HEK293 (cell line): ENCODE measurements around the gene MPG.

Experiments used
- CTCF ChIA-PET: fragments of 350-600 bp; formaldehyde crosslinking; extraction: SDS; loops from one replicate; lab custom pipeline; 2021; ENCODE audit warnings: antibody characterized with exemption; lab: Yijun Ruan, JAX
- POLR2A ChIA-PET: fragments of 300-600 bp; formaldehyde crosslinking; extraction: SDS; loops from one replicate; lab custom pipeline; 2020; ENCODE audit warnings: antibody characterized with exemption, inconsistent platforms; lab: Yijun Ruan, JAX
- H3K27ac ChIP-seq: fragments of 200-500 bp; sonication (Bioruptor generic); 2 replicates; pipeline ENCODE4 v1.5.1; 2014; ENCODE audit warnings: low read depth, low read length, control low read depth, inconsistent platforms; ENCODE audit errors: extremely low read depth
- H3K36me3 ChIP-seq, 2 experiments: fragments of 200-500 bp in 1 of 2; sonication (Bioruptor generic) in 1 of 2; 1 replicate in 1 of 2; 2 replicates in 1 of 2; pipeline ENCODE4 v1.5.1; 2014 to 2017; ENCODE audit warnings: inconsistent platforms in 2 of 2, low read length in 2 of 2; ENCODE audit not compliant: control insufficient read depth in 2 of 2, insufficient read depth in 1 of 2
- H3K4me1 ChIP-seq: fragments of 200-500 bp; sonication (Bioruptor generic); 2 replicates; pipeline ENCODE4 v1.5.1; 2014; ENCODE audit warnings: mild to moderate bottlenecking, low read length, inconsistent platforms; ENCODE audit not compliant: control insufficient read depth, insufficient read depth
- H3K4me3 ChIP-seq: 2 replicates; pipeline ENCODE4 v1.5.1; 2011; ENCODE audit warnings: low read depth, mild to moderate bottlenecking, control low read depth, low read length, moderate library complexity
- H3K9me3 ChIP-seq: fragments of 200-500 bp; sonication (Bioruptor generic); 2 replicates; pipeline ENCODE4 v1.5.1; 2014; ENCODE audit warnings: low read depth, low read length, inconsistent platforms; ENCODE audit not compliant: control insufficient read depth, insufficient read depth
- HIC1 ChIP-seq: fragments of 450-650 bp; formaldehyde crosslinking; IDR thresholded peaks from 2 replicates; pipeline ENCODE4 v1.5.1; 2016; ENCODE audit warnings: missing biosample characterization, missing genetic modification characterization
- HOXD13 ChIP-seq: sonication (generic); formaldehyde crosslinking; IDR thresholded peaks from 2 replicates; pipeline ENCODE4 v1.8.0; 2022; ENCODE audit warnings: missing genetic modification reagents, borderline replicate concordance
- REST ChIP-seq: fragments of 450-650 bp; formaldehyde crosslinking; IDR thresholded peaks from 2 replicates; pipeline ENCODE4 v1.5.1; 2016; ENCODE audit warnings: missing biosample characterization, missing genetic modification characterization
- TCF7L2 ChIP-seq: IDR thresholded peaks from 2 replicates; pipeline ENCODE4 v1.6.1; 2011; ENCODE audit warnings: low read depth, mild to moderate bottlenecking, inconsistent platforms, low read length, moderate library complexity, borderline replicate concordance
- ZBTB6 ChIP-seq: fragments of 450-650 bp; formaldehyde crosslinking; IDR thresholded peaks from 2 replicates; pipeline ENCODE4 v1.5.1; 2017; ENCODE audit warnings: missing biosample characterization, missing genetic modification characterization
- ZFP3 ChIP-seq: fragments of 450-650 bp; formaldehyde crosslinking; IDR thresholded peaks from 2 replicates; pipeline ENCODE4 v1.5.1; 2016; ENCODE audit warnings: low read depth, missing biosample characterization, missing genetic modification characterization
- ZIC2 ChIP-seq: fragments of 450-650 bp; formaldehyde crosslinking; IDR thresholded peaks from 2 replicates; pipeline ENCODE4 v1.5.1; 2016; ENCODE audit warnings: missing biosample characterization, missing genetic modification characterization
- ZNF26 ChIP-seq: fragments of 450-650 bp; formaldehyde crosslinking; IDR thresholded peaks from 2 replicates; pipeline ENCODE4 v1.5.1; 2016; ENCODE audit warnings: missing biosample characterization, missing genetic modification characterization
- ZNF394 ChIP-seq: fragments of 450-650 bp; formaldehyde crosslinking; IDR thresholded peaks from 2 replicates; pipeline ENCODE4 v1.5.1; 2016; ENCODE audit warnings: missing biosample characterization, missing genetic modification characterization, mild to moderate bottlenecking, moderate library complexity, borderline replicate concordance
- ZNF423 ChIP-seq: fragments of 450-650 bp; formaldehyde crosslinking; IDR thresholded peaks from 2 replicates; pipeline ENCODE4 v1.5.1; 2016; ENCODE audit warnings: missing biosample characterization, missing genetic modification characterization
- ZNF596 ChIP-seq: fragments of 450-650 bp; IDR thresholded peaks from 2 replicates; pipeline ENCODE4 v1.5.0; 2018; ENCODE audit warnings: missing biosample characterization, mild to moderate bottlenecking, missing genetic modification characterization, moderate library complexity
- ZNF626 ChIP-seq: fragments of 450-650 bp; sonication (Bioruptor Pico); formaldehyde crosslinking; IDR thresholded peaks from 2 replicates; pipeline ENCODE4 v1.5.1; 2018; ENCODE audit warnings: missing biosample characterization, missing genetic modification characterization, inconsistent platforms
- ZNF704 ChIP-seq: fragments of 450-650 bp; formaldehyde crosslinking; IDR thresholded peaks from 2 replicates; pipeline ENCODE4 v1.5.1; 2016; ENCODE audit warnings: missing biosample characterization, missing genetic modification characterization
- ZNF792 ChIP-seq: fragments of 450-650 bp; formaldehyde crosslinking; IDR thresholded peaks from 2 replicates; pipeline ENCODE4 v1.5.1; 2016; ENCODE audit warnings: missing biosample characterization, missing genetic modification characterization
- ZSCAN16 ChIP-seq: fragments of 450-650 bp; formaldehyde crosslinking; IDR thresholded peaks from 2 replicates; pipeline ENCODE4 v1.5.1; 2016; ENCODE audit warnings: missing biosample characterization, missing genetic modification characterization
- TF ChIP-seq, protein P1 (sequence below): fragments of 450-650 bp; formaldehyde crosslinking; IDR thresholded peaks from 2 replicates; pipeline ENCODE4 v1.5.1; 2016; ENCODE audit warnings: missing biosample characterization, missing genetic modification characterization, low read depth
- TF ChIP-seq, protein P2 (sequence below): fragments of 450-650 bp; formaldehyde crosslinking; conservative IDR thresholded peaks from 2 replicates; pipeline ENCODE4 v1.5.1; 2016; ENCODE audit warnings: low read depth, missing biosample characterization, missing genetic modification characterization

MPG gene

DNA sequence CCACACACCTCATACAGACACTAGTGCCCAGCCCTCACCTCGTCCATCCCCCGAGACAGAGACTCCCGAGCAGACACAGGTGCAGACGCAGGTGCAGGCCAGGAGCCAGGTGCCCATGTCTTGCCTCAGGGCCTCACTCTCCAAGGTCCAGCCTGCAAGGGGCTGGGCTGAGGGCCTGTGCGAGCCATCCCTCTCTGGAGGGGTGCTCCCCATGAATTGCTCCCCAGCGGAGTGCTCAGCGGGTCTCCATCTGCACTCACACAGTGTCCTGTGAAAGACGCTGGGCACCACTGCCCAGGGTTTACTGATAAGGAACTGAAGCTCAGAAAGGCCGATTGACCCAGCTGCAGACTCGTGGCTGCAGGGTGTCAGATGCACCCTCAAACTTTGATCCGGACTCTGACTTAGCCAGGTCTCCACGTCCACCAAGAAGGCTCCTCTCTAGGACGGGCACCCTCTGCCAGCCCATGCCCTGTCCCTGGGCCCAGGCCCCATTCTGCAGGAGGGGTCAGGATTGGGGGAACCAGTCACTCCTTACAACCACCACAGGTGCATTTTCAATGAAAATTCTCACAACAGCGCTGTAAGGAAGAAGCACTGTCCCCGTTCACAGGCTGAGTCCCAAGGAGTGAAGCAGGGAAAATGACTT is 41.6 kb upstream of the MPG start:
- H3K9me3 ChIP-seq, result no peaks in the 10 kb centered on the region
- H3K4me3 ChIP-seq, result no peak overlapping the region
- ChIA-PET CTCF (interaction anchor here (0.6 to 1.0 kb wide), 2 partner anchors 13 to 30 kb away, joined by 3 read pairs; no protein-coding TSS in a partner anchor), POLR2A (no interaction called here)
- no peak overlapping the region for H3K27ac ChIP-seq
- H3K36me3 ChIP-seq, result peaks cover 0 to 24% of the 10 kb centered on the region in 2 experiments; a peak in 2 of 3 replicates
- H3K4me1 ChIP-seq, result no peaks in the 10 kb centered on the region
- TF ChIP-seq ZSCAN16 (tag by site-specific recombination) (no peak), ZIC2 (peak; percentile 55), ZNF626 (no peak), HIC1 (0 out of 2 replicates have a peak, but pooled peaks have one; percentile 54), ZNF423 (no peak)

- peaks cover 0 to 35% of the 10 kb centered on the region in 2 experiments; a peak in 2 of 3 replicates for H3K36me3 ChIP-seq
- POLR2A ChIA-PET, result interaction anchor here (0.7 kb wide), 1 partner anchor 57 kb away, joined by 3 read pairs; no protein-coding TSS in a partner anchor
- no peak for TF ChIP-seq ZBTB6
- TF ChIP-seq ZNF792 (tag by site-specific recombination), result no peak
- no peak for TF ChIP-seq ZNF26
- TF ChIP-seq ZNF394, result no peak
- TF ChIP-seq ZNF704 (tag by site-specific recombination), result no peak
- no peak for TF ChIP-seq REST (tag by site-specific recombination)
- no peak for TF ChIP-seq ZFP3
- TF ChIP-seq HOXD13 (CRISPR knock-in tag), result no peak
- TF ChIP-seq, protein P1, sequence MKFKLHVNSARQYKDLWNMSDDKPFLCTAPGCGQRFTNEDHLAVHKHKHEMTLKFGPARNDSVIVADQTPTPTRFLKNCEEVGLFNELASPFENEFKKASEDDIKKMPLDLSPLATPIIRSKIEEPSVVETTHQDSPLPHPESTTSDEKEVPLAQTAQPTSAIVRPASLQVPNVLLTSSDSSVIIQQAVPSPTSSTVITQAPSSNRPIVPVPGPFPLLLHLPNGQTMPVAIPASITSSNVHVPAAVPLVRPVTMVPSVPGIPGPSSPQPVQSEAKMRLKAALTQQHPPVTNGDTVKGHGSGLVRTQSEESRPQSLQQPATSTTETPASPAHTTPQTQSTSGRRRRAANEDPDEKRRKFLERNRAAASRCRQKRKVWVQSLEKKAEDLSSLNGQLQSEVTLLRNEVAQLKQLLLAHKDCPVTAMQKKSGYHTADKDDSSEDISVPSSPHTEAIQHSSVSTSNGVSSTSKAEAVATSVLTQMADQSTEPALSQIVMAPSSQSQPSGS (tag by site-specific recombination), result no peak
- no peak for TF ChIP-seq TCF7L2
- no peak for TF ChIP-seq ZNF596 (tag by site-specific recombination)
- TF ChIP-seq, protein P2, sequence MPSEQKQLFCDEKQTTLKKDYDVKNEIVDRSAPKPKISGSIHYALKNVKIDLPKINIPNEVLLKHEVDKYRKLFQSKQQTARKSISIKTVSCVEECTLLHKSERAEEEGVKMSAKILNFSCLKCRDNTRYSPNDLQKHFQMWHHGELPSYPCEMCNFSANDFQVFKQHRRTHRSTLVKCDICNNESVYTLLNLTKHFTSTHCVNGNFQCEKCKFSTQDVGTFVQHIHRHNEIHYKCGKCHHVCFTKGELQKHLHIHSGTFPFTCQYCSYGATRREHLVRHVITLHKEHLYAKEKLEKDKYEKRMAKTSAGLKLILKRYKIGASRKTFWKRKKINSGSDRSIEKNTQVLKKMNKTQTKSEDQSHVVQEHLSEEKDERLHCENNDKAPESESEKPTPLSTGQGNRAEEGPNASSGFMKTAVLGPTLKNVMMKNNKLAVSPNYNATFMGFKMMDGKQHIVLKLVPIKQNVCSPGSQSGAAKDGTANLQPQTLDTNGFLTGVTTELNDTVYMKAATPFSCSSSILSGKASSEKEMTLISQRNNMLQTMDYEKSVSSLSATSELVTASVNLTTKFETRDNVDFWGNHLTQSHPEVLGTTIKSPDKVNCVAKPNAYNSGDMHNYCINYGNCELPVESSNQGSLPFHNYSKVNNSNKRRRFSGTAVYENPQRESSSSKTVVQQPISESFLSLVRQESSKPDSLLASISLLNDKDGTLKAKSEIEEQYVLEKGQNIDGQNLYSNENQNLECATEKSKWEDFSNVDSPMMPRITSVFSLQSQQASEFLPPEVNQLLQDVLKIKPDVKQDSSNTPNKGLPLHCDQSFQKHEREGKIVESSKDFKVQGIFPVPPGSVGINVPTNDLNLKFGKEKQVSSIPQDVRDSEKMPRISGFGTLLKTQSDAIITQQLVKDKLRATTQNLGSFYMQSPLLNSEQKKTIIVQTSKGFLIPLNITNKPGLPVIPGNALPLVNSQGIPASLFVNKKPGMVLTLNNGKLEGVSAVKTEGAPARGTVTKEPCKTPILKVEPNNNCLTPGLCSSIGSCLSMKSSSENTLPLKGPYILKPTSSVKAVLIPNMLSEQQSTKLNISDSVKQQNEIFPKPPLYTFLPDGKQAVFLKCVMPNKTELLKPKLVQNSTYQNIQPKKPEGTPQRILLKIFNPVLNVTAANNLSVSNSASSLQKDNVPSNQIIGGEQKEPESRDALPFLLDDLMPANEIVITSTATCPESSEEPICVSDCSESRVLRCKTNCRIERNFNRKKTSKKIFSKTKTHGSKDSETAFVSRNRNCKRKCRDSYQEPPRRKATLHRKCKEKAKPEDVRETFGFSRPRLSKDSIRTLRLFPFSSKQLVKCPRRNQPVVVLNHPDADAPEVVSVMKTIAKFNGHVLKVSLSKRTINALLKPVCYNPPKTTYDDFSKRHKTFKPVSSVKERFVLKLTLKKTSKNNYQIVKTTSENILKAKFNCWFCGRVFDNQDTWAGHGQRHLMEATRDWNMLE, result no peak
Observed at GRCh38 chr16:37511-37910, 40.5 kb upstream of the MPG start.

More at GRCh38 chr16:37511-37910, 40.5 kb upstream of the MPG start:
- no peak overlapping the region for H3K27ac ChIP-seq
- H3K4me1 ChIP-seq, result no peaks in the 10 kb centered on the region
- H3K9me3 ChIP-seq, result no peaks in the 10 kb centered on the region
- no peak overlapping the region for H3K4me3 ChIP-seq
- CTCF ChIA-PET, result interaction anchor here (0.7 to 1.0 kb wide), 2 partner anchors 29 to 33 kb away, joined by 3 to 5 read pairs; no protein-coding TSS in a partner anchor
